RCC 7860 (cell line): ENCODE measurements around the gene POGLUT3.

ENCODE experiments used
- DNase-seq: peaks from one replicate; pipeline ENCODE4 v3.0.0-alpha.2; 2015; ENCODE audit warnings: low spot score
- FAIRE-seq: peaks from 2 replicates; lab custom pipeline; 2012; peaks lifted over from hg19 to GRCh38; lab: Jason Lieb, UNC

The POGLUT3 gene

GRCh38 chr11:108501396-108501795 lies 3.2 kb upstream of the POGLUT3 start:
- DNase-seq (no peak), FAIRE-seq (no peak)

DNA sequence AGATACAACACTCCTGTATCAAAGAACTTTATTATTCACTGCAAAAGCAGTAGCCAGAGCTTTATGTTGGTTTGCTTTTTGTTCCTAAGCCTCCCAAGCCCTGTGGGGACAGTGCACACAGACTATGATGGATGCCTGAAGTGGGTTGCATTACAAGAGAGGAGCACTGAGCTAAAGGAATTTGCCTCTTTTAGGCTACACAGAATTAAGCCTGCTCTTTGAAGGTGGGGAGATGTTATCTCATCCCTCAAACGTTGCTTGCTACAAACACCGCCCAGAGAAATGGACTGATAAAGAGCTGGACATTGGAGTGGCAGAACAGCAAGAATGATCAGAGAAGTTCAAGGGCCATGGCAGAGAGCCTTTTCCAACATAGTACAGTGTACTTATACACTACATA lies 2.5 kb upstream of the POGLUT3 start:
- FAIRE-seq (no peak), DNase-seq (no peak)

- no peak for DNase-seq
- no peak for FAIRE-seq
Observed at GRCh38 chr11:108500169-108500568, 2.0 kb upstream of the POGLUT3 start.

- FAIRE-seq = no peak
- DNase-seq = no peak
Observed at GRCh38 chr11:108498816-108499408, 728 bp upstream of the POGLUT3 start.

DNA sequence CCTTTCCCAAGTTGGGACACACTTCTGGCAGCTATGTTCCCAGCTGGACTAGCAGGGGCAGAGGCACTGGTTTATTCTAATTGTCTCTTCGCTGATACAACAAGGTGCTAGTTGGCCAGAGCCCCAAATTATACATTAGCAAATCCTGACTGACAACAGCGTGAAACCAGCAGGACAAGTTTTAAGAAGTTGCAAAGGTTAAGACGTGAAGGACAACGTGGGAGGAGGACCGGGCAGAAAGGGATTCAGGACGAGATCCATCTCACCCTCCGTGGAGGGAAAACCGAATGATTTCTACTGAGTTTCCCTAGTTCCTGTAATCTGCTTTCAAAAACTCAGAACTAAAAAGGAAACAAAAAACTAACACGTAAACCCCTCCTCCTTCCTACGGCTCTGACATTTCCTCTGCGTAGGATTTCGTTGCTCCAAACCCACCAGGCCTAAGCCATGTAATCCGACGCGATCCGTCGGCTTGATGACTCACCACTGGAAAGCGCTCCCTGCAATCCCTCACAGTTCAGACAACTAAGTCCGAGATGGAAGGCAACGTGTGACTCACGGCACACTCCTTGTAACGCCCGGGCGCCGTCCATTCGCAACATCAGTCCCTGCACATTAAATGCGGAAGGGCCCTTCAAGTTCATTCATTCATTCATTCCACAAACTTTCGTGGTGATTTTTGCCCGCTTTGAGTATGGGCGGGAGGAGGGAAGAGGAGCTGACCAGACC lies 703 bp downstream of the POGLUT3 start:
- DNase-seq = peak; percentile 83
- peak; percentile 73 for FAIRE-seq

GRCh38 chr11:108496643-108497256 lies 1.4 kb downstream of the POGLUT3 start:
- no peak for DNase-seq
- no peak for FAIRE-seq

DNA sequence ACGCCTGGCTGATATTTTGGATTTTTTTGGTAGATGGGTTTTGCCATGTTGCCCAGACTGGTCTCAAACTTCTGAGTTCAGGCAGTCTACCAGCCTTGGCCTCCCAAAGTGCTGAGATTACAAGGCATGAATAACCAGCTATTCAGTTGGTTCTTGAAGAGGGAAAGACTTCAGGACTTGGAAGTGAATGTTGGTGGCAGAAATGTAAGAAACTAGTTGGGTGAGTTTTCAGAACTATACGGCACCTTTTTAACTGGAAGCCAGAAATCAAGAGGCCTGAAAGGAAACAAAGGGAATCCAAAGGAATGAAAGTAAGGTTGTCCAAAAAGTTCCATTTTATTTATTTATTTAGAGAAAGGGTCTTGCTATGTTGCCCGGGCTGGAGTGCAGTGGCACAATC lies 2.9 kb downstream of the POGLUT3 start:
- DNase-seq (no peak), FAIRE-seq (no peak)

DNA sequence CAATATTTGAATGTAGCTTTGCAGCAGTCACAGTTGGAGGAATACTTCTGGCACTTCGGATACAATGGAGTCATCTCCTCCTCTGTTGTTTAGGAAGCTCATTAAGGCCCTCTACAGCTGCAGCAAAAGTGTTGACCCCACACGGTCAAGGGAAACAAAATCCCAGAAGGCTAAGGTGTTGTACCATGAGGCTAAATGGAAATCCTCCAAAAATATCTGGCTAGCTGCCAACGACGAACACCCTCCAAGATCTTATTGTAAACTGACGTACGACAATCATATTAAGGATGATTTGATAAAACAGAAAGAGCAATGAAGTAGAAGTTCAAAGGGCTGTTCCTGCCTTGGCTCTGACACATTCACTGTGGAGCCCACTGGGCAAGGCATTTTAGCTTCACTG lies 4.0 kb downstream of the POGLUT3 start:
- FAIRE-seq (no peak), DNase-seq (no peak)

DNA sequence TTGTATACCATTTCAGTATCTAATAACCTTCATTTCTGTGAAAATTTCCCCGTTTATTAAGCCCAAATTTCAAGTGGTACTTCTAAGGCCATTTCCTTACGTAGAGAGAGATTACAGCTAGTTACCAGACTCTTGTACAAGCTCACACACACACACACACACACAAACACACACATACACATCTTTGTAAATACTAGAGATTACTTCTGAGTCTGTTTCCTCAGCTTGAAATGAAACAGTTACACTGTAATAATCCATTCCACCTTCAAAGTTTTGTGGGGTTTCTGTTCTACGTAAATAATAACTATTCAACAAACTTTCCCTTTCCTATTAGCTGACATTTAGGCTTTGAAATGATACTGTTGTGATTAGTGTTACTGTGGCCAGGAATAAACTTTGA lies 6.2 kb downstream of the POGLUT3 start:
- FAIRE-seq = no peak
- no peak for DNase-seq

DNA sequence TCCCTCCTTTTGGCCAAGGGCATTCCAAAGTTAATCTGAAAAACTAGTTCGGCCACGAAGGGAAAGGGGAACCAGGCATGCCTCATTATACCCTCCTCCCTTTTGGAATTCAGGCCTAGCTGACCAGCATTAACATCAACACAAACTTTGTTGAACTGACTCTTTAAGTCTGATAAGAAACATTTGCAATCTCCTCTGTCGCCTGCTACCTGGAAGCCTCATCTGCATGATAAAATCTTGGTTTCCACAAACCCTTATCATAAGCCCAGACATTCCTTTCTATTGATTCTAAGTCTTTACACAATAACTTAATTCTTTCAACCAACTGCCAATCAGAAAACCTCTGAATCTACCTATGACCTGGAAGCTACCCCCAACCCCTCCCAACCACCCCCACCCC lies 11.4 kb downstream of the POGLUT3 start:
- FAIRE-seq = no peak
- no peak for DNase-seq

GRCh38 chr11:108486331-108486730 lies 11.9 kb downstream of the POGLUT3 start:
- DNase-seq (no peak), FAIRE-seq (no peak)

DNA sequence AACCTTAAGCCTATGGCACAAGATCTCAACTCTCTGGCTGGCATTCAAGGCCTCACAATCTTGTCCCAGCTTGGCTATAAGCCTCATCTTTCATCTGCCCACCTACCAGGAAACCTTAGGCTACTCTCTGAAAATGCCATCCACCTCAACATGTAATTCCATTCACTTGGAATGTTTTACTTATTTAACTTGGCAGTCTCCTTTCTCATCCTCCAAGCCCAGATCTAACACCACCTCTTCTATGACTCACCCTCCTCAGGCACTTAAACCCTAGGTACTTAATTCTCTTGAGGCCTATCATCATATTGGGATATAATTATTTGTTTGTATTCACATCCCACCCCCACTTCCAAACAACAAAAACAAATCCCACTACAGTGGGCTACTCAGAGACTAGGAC lies 15.0 kb downstream of the POGLUT3 start:
- FAIRE-seq (no peak), DNase-seq (no peak)

DNA sequence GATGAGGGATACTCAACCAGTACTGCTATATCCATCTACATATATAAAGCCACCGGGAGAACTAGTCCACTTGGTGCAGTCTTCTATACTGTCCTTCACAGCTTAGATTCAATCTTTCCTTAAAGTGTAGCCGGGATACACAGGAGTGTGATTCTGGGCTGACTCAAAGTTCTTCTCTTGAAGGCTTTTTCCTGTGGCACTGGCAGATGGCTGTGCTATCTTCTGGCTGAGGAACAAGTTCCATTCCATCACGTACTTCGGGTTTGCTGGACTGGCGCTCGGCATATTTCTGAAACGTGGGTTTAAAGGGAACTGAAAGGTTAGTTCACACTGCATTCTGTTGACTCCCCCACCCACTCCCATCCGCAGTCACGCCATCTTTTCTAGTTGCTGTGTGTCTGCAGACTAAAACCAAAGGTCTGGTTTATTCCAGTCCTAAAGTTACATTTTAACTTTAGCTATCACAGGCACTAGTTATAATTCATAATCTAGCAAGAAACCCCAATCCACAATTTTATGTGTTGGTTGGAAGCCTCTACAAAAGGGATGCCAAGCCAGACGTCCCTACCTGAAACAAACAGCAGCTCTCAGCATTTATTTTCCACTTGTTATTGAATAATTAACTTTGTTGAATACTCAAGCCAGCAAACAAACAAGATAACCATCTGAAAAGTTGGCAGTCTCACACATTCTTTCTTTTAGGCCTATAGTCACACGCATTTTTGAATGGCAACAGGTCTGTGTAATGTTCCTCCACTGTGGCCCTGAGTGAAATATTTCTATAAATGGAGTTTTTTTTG lies 23.3 kb downstream of the POGLUT3 start:
- DNase-seq (no peak), FAIRE-seq (no peak)

DNA sequence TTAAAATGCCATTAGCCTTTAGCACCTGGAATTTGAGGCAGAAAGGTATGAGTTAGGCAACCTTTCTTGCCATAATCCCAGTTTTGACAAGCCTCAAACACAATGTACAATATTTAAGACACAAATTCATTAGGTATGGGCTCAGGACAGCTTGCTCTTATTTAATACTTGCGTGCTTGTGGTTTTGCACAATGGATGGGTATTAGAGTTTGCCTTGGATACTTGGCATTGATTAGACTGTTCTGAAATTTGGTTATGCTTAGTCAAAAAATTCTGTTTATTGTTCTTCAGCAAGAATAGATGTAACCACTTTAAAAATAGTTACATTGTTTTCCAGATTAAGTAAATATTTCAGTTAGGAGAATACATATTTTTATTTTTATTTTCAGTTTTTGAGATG lies 25.5 kb downstream of the POGLUT3 start:
- no peak for DNase-seq
- FAIRE-seq = no peak

DNA sequence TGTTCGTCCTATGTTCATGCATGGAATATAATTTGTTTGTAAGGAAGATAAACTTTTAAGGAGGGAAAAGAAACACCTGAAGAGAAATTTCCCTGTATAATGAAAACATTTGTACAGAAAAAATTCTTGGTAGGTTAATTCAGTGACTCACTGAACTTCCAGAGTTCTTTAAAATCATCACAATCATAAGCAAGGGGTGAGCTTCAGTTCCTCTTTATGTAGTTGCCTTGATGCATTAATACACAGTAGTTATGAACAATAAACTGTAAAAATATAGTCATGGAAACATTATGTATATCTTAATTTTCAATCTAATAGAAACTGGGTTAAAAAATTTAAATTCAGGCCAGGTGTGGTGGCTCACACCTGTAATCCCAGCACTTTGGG lies 29.7 kb downstream of the POGLUT3 start:
- DNase-seq = no peak
- FAIRE-seq = no peak

- DNase-seq = peak; percentile 90
- FAIRE-seq = peak; percentile 88
Observed at GRCh38 chr11:108467091-108467823, 30.9 kb downstream of the POGLUT3 start, which contains the start of gene C11orf65. C11orf65 (minus strand) TSS chr11:108467529; CDS start chr11:108461559, 5,970 bp downstream.

GRCh38 chr11:108466405-108466804 lies 31.8 kb downstream of the POGLUT3 start:
- FAIRE-seq (no peak), DNase-seq (no peak)

DNA sequence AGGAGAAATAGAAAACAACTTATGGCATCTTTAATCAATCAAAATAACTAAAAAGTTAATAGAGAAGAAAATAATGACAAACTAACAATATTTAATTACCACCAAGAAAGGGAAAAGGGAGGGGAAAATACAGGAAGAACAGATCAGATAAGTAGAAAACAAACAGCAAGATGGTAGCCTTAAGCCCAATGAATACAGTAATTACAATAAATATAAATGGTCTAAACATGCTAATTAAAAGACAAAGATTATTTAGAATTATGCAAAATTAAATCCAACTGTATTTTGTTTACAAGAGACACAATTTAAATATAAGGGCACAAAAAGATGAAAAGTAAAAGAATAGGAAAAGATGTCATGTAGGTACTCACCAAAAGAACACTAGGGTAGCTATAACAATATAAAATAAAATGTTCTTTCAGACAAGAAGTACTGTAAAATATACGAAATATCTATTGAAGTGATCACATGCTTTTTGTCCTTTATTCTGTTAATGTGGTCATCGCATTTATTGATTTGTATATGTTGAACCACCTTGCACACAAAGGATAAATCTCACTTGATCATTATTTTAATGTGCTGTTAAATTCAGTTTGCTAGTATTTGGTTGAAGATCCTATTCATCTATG lies 44.9 kb downstream of the POGLUT3 start:
- FAIRE-seq = no peak

More for the DNA sequence above, 44.9 kb downstream of the POGLUT3 start:
- no peak for DNase-seq
